NCI-H2081 treated with DMSO at 0.1 percent for 48 hours (cell line): ENCODE measurements around the gene SIPA1.

Source experiments
- DNase-seq: peaks from one replicate; lab custom pipeline; 2025; lab: John Stamatoyannopoulos, UW

The SIPA1 gene

GRCh38 chr11:65609665-65610064, 28.2 kb upstream of the SIPA1 start:
- no peak for DNase-seq

DNA sequence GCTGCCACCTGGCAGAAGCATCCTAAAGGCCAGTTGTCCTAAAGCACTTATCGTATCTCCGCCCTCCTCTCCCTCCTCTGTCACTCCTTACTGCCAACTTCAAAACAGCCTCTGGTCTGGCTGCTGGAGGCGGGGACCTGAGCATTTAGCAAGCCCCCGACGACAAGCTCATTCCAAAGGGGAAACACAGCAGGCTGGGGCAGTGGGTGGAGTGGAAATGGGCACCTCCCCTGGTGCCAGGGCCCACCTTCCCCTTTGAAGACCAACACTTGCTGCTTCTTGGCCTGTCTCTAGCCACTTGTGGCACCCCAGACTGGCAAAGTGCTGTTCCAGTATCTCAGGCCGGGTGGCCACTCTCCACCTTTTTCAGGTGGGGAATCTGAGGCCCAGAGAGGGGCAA, 27.5 kb upstream of the SIPA1 start:
- DNase-seq = no peak

DNA sequence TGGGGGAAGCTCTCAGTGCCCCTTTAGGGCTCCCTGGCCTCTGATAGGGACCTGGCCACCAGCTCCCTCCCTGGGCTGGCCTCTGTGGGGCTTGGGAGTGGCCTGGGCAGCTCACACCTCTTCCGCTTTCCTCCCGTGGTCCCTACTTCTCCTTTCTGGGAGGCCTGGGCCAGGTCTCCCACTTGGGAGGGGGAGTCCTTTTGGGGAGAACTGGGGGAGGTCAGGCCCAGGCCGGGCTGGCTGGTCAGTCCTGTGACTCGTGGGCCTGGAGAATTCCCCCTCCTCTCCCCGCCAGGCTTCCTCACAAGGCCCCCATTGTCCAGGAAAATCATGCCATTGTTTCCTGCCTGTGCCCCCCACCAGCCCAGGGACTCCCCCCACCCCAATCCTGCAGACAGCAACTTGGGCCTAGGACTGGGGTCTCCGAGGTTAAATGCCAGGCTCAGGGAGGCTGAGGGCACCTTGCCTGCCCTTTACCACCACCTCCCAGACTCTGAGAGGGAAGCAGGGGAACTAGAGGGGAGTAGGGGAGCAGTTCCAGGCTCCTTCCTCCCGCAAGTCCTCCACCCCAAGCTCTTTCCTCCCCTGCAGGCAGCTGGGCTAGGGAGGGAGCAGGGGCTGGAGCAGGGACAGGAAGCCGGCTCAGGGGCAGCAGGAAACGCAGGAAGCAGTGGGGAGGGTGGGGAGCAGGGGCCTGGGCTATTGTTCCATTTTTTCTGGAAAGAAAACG, 26.7 kb upstream of the SIPA1 start:
- no peak for DNase-seq

DNA sequence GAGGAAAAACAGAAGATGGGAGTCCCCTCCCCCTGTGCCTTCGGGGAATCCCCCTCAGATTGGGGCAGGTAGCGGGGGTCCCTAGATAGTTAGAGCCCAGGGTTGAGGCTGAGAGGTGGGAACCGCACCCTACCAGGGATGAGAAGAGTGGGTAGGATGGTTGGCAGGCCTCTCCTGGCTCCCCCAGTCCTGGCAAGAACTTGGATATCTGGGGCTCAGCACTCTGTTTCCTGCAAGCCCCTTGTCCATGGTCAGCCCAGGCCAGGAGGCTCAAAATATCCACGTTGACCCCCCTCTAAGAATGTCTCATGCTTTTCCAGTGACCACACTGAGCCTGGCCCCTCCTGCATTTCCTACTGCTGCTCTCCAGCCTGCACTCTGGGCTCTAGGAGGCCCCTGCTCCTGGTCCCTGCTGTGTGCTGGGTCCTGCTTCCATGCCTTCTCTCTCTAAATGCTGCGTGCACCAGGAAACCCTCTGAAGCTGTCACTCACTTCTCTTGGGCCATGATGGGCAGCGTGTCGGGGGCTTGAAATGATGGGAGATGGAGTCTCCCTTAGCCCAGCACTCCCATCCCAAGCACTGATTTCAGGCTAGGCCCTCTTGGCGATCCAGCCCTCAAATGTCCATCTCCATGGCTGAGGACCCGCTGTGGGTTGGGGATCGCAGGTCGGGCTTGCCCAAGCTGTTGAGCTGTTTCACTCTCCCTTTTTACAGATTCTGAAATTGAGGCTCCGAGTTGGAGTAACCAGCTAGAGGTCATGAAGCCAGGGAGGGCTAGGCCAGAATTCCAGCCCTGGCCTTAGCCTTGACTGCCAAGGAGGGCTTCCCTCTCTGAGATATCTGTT, 25.9 kb upstream of the SIPA1 start:
- no peak for DNase-seq

DNA sequence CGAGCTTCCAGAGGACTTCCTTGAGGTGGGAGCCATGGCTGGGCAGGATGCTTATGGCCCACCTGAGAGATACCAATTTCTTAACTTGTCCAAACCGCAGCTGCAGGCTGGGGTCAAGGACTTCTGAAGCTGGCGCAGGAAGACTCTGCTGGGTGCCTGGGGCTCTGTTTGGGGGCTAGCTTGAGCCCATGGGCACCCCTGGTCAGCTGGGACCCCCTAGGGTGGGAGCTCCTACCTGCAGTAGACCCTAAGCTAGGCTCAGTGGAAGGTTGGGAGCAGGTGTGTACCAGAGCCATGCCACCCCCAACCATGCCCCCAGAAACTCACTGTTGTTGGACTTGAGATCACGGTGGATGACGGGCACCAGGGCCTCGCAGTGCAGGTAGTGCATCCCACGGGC, 25.2 kb upstream of the SIPA1 start:
- DNase-seq = no peak

DNA sequence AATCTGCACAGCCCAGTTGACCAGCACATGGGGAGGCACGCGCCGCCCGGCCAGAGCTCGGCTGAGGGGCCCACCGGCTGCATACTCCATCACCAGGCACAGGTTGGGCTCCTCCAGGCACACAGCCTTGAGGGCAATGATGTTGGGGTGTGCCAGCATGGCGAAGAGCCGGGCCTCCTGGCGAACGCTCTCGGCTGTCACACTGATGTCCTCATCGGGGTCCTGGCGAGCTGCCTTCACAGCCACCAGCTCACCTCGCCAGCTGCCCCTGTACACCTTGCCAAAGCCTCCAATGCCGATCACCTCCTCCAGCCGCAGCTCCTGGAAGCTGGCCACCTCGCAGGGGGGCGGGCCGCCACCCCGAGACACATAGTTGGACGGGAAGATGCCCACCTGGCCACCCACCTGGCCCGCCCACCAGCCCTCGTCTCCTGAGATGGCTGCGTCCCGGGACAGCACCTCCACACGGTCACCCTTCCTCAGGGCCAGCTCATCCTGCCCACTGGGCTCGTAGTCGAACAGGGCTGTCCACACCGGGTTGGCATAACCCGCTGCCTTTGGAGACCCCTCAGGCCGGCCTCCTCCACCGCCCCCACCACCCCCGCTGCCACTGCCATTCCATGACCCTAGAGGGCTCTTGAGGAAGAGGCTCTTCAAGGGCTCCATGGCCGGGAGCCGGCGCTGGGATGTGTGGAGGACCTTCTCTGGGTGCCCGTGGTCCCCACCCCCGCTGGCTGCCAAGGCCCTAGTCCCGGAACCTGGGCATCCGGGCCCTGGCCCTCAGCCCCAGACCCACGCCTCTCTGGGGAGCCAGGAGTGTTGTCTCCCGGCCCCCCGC, 24.6 kb upstream of the SIPA1 start:
- no peak for DNase-seq

DNA sequence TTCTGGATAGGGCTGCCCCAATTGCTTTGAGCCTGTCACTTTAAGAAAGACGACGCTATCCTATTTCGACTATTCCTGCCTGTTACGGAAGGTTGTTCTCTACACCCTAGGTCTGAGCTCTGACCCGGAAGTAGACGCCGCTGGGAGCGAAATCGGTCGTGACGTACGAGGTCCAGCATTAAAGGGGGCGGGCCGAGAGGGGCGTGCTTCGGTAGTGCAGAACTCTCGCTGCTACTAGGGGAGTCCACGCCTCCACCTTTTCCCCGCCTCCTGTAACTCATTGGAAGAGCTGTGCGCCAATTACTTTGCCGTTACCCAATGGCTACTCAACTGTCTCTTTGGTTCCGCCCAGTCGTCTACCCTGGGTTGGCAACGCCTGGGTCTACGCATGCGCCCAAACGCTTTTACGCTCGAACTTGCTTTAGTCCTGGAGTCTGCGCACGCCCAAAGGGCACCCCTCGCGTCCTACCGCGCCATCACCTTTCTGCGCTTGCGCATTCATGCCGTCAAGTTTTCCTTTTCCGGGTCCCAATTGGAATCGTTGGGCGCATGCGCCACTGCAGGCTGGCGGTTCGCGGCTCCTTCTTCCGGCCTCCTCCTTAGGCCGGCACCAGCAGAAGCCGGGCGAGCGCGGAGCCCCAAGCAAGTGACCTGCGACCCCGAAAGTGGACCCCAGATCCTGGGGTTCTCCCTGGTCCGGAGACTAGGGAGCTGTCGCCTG, 22.5 kb upstream of the SIPA1 start, which contains the start of gene PCNX3:
Gene PCNX3, plus strand, starts transcription at position 548 of the 721 bp plus-strand sequence. CDS start 536 bp downstream, outside the sequence.
- DNase-seq = peak; percentile 99

GRCh38 chr11:65615950-65616574, 21.8 kb upstream of the SIPA1 start:
- DNase-seq = no peak

GRCh38 chr11:65616575-65617001, 21.3 kb upstream of the SIPA1 start:
- no peak for DNase-seq

- DNase-seq = no peak
Measured at GRCh38 chr11:65617136-65617850, 20.6 kb upstream of the SIPA1 start.

DNA sequence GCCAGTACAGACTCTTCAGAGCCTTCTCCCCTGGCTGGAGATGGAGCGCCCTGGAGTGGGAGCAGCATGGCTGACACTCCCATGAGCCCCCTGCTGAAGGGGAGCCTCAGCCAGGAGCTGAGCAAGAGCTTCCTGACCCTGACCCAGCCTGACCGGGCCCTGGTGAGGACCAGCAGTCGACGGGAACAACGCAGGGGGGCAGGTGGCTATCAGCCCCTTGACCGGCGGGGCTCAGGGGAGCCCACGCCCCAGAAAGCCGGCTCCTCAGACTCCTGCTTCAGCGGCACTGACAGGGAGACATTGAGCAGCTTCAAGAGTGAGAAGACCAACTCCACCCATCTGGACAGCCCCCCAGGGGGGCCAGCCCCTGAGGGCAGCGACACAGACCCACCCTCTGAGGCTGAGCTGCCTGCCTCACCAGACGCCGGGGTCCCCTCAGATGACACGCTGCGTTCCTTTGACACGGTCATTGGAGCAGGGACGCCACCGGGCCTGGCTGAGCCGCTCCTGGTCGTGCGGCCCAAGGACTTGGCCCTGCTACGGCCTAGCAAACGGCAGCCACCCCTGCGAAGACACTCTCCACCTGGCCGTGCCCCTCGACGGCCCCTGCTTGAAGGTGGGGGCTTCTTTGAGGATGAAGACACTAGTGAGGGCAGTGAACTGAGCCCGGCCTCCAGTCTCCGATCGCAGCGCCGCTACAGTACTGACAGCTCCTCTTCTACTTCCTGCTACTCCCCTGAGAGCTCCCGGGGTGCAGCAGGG, 19.7 kb upstream of the SIPA1 start:
- DNase-seq = no peak

DNA sequence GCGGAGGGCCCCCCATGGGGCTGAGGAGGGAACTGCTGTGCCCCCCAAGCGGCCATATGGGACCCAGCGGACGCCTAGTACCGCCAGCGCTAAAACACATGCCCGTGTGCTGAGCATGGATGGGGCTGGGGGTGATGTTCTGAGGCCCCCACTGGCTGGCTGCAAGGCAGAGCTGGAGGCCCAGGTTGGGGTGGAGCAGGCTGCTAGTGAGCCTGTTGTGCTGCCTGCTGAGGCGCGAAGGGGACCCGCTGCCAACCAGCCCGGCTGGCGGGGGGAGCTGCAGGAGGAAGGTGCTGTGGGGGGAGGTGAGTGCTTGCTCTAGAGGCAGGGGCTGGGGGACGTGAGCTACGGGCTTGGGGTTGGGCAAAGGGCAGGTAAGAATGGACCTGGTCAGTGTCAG, 19.1 kb upstream of the SIPA1 start:
- no peak for DNase-seq

GRCh38 chr11:65619281-65619928, 18.5 kb upstream of the SIPA1 start:
- DNase-seq = no peak

GRCh38 chr11:65620666-65621065, 17.2 kb upstream of the SIPA1 start:
- no peak for DNase-seq

DNA sequence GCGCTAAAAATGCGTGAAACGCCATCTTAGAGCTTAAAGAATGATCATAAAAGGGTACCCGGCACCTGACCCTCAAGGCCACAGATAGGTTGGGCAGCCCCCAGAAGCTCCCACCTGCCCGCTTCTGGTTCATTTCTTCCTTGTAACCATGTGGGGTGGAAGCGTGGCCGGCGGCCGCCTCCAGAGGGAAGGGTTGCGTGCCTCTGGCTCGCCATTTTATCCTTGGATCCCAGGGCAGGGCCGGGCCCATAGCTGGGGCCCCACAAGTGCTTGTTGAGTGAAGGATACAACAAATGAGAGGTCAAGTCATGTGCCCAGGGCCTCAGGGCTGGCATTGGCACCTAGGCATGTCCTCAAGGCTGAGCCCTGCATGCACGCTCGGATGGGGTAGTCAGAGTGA, 16.4 kb upstream of the SIPA1 start:
- DNase-seq = no peak

- DNase-seq = no peak
Measured at GRCh38 chr11:65622011-65622410, 15.9 kb upstream of the SIPA1 start.

DNA sequence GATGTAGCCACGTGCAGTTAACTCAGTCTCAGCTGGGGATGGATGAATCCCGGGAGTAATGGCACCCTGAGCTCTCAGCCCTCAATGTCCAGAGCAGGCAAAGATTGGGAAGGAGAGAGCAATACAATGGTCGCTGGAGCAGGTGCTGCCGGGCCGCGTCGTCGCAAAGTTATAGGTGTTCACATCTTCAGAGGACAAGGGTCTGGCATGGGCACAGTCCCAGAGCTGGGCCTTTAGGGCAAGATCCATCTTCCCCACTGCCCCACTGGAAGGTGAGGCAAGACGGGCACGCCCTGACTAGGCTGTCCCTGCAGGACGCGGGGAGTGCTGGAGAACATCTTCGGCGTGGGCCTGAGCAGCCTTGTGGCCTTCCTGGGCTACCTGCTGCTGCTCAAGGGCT, 14.7 kb upstream of the SIPA1 start:
- no peak for DNase-seq

- no peak for DNase-seq
Measured at GRCh38 chr11:65623852-65624616, 13.9 kb upstream of the SIPA1 start.
